Ascending aorta (tissue), 2 donors: Measurements from ENCODE around the gene FABP1. TPM values are rescaled to one million over a fixed set of nuclear protein-coding genes. Genes with fewer than 3 reads are reported as not detected.

Experiments
- DNase-seq, 2 donors: peaks; one replicate each; pipeline ENCODE4 v3.0.0-alpha.2; 2019; ENCODE audit warnings: low spot score in 2 of 2
- H3K27ac ChIP-seq, 2 donors: fragments of 200-600 bp; sonication (generic); one replicate each; pipeline ENCODE4 v1.5.1; 2016 to 2017; ENCODE audit warnings: mild to moderate bottlenecking in 1 of 2
- H3K27me3 ChIP-seq: fragments of 200-600 bp; sonication (generic); one replicate; pipeline ENCODE4 v1.5.1; 2017
- H3K36me3 ChIP-seq, 2 donors: fragments of 200-600 bp; sonication (generic); one replicate each; pipeline ENCODE4 v1.5.1; 2016
- H3K4me1 ChIP-seq, 2 donors: fragments of 200-600 bp; sonication (generic); one replicate each; pipeline ENCODE4 v1.5.1; 2016 to 2017; ENCODE audit warnings: mild to moderate bottlenecking in 1 of 2
- H3K4me3 ChIP-seq, 2 donors: fragments of 200-600 bp; sonication (generic); one replicate each; pipeline ENCODE4 v1.5.1; 2016 to 2017; ENCODE audit warnings: mild to moderate bottlenecking in 1 of 2
- H3K9me3 ChIP-seq, 2 donors: fragments of 200-600 bp; sonication (generic); one replicate each; pipeline ENCODE4 v1.5.1; 2016
- CTCF ChIP-seq, 3 experiments: fragments of 200-600 bp in 2 of 3; fragments of 450-650 bp in 1 of 3; sonication (generic) in 2 of 3; IDR thresholded peaks; one replicate each; pipeline ENCODE4 v1.5.1; 2016 to 2019; ENCODE audit warnings: antibody characterized with exemption in 3 of 3, mild to moderate bottlenecking in 1 of 3, moderate library complexity in 1 of 3
- intact Hi-C: fragments of 100-400 bp; cut with DNase I; formaldehyde crosslinking; loops from one replicate; pipeline ENCODE4 v1.15.1; 2023
- total RNA-seq: library from RNA; depleted of rRNA; stranded (reverse); fragments of >200 nt; gene quantifications from one replicate; pipeline ENCODE4 v1.1.0, GENCODE V29; 2016

FABP1 gene
- total RNA-seq, 1 donor from 2014 or later: not detected

- no peak overlapping the region for H3K4me3 ChIP-seq
- H3K9me3 ChIP-seq: no peaks in the 10 kb centered on the region
- H3K27me3 ChIP-seq: no peaks in the 10 kb centered on the region
- intact Hi-C loops: no loop called here
- H3K27ac ChIP-seq: no peak overlapping the region
- no peak for TF ChIP-seq CTCF (IDR thresholded peaks at IDR 0.05)
- H3K4me1 ChIP-seq: no peaks in the 10 kb centered on the region
- no peak for DNase-seq
- H3K36me3 ChIP-seq: no peaks in the 10 kb centered on the region
Measured at GRCh38 chr2:88125344-88125923, 2.4 kb downstream of the FABP1 start.

GRCh38 chr2:88123975-88124917 is 3.6 kb downstream of the FABP1 start:
- Histone ChIP-seq H3K27me3 (no peaks in the 10 kb centered on the region), H3K36me3 (no peaks in the 10 kb centered on the region), H3K4me3 (no peak overlapping the region), H3K4me1 (no peaks in the 10 kb centered on the region), H3K9me3 (no peaks in the 10 kb centered on the region), H3K27ac (no peak overlapping the region)
- no peak for DNase-seq
- no peak for TF ChIP-seq CTCF (IDR thresholded peaks at IDR 0.05)
- intact Hi-C loops: no loop called here

- TF ChIP-seq CTCF (IDR thresholded peaks at IDR 0.05): no peak
- H3K4me3 ChIP-seq: no peak overlapping the region
- no peaks in the 10 kb centered on the region for H3K36me3 ChIP-seq
- no peaks in the 10 kb centered on the region for H3K9me3 ChIP-seq
- H3K27ac ChIP-seq: no peak overlapping the region
- DNase-seq: no peak
- intact Hi-C loops: no loop called here
- no peaks in the 10 kb centered on the region for H3K4me1 ChIP-seq
- no peaks in the 10 kb centered on the region for H3K27me3 ChIP-seq
Measured at GRCh38 chr2:88123164-88123974, 4.5 kb downstream of the FABP1 start.

- Histone ChIP-seq H3K4me3 (no peak overlapping the region), H3K27me3 (no peaks in the 10 kb centered on the region), H3K27ac (no peak overlapping the region), H3K9me3 (no peaks in the 10 kb centered on the region), H3K36me3 (no peaks in the 10 kb centered on the region), H3K4me1 (no peaks in the 10 kb centered on the region)
- intact Hi-C loops: no loop called here
- no peak for TF ChIP-seq CTCF (IDR thresholded peaks at IDR 0.05)
- DNase-seq: no peak
Measured at GRCh38 chr2:88122141-88122884, 5.5 kb downstream of the FABP1 start.

GRCh38 chr2:88121678-88122077 is 6.2 kb downstream of the FABP1 start:
- no peaks in the 10 kb centered on the region for H3K36me3 ChIP-seq
- intact Hi-C loops: no loop called here
- no peak for TF ChIP-seq CTCF (IDR thresholded peaks at IDR 0.05)

More at GRCh38 chr2:88121678-88122077, 6.2 kb downstream of the FABP1 start:
- H3K9me3 ChIP-seq: no peaks in the 10 kb centered on the region
- no peak overlapping the region for H3K27ac ChIP-seq
- no peaks in the 10 kb centered on the region for H3K4me1 ChIP-seq
- H3K27me3 ChIP-seq: no peaks in the 10 kb centered on the region
- no peak for DNase-seq
- H3K4me3 ChIP-seq: no peak overlapping the region
